Adipocyte (in vitro differentiated cells): ENCODE measurements around the gene TCP11.

ENCODE experiments used
- DNase-seq: peaks from one replicate; pipeline ENCODE4 v3.0.0-alpha.2; 2015; ENCODE audit warnings: low read depth
- H3K27me3 ChIP-seq: replicated peaks from 2 replicates; pipeline ENCODE4 v1.7.0; 2013; ENCODE audit warnings: mild to moderate bottlenecking, low read length, moderate library complexity; ENCODE audit not compliant: control insufficient read depth, insufficient read depth
- H3K36me3 ChIP-seq: 2 replicates; pipeline ENCODE4 v1.7.0; 2013; ENCODE audit warnings: low read length, mild to moderate bottlenecking, moderate library complexity; ENCODE audit not compliant: control insufficient read depth, insufficient read depth, severe bottlenecking
- H3K4me1 ChIP-seq: 2 replicates; pipeline ENCODE4 v1.7.0; 2013; ENCODE audit warnings: mild to moderate bottlenecking, low read length, moderate library complexity; ENCODE audit not compliant: control insufficient read depth, insufficient read depth
- H3K4me3 ChIP-seq: 2 replicates; pipeline ENCODE4 v1.7.0; 2013; ENCODE audit warnings: mild to moderate bottlenecking, low read length, moderate library complexity
- H3K9ac ChIP-seq: 2 replicates; pipeline ENCODE4 v1.7.0; 2013; ENCODE audit warnings: mild to moderate bottlenecking, low read length, moderate library complexity
- H3K9me3 ChIP-seq: 2 replicates; pipeline ENCODE4 v1.7.0; 2013; ENCODE audit warnings: mild to moderate bottlenecking, low read length, moderate library complexity; ENCODE audit not compliant: control insufficient read depth

TCP11 gene

GRCh38 chr6:35141007-35141655 is at the start of gene TCP11:
Gene TCP11 (minus strand): TSS chr6:35141339. CDS start chr6:35140870, 469 bp downstream.
- peaks cover 15% of the 10 kb centered on the region for H3K4me1 ChIP-seq
- H3K4me3 ChIP-seq: no peak within 1 kb of the TSS
- no peaks in the 10 kb centered on the region for H3K27me3 ChIP-seq
- H3K9me3 ChIP-seq: no peaks in the 10 kb centered on the region
- DNase-seq: no peak
- no peaks in the 10 kb centered on the region for H3K36me3 ChIP-seq
- H3K9ac ChIP-seq: peak within 1 kb of the TSS; percentile 39

- H3K36me3 ChIP-seq: no peaks in the 10 kb centered on the region
- no peak overlapping the region for H3K4me3 ChIP-seq
- no peaks in the 10 kb centered on the region for H3K9me3 ChIP-seq
- no peaks in the 10 kb centered on the region for H3K27me3 ChIP-seq
- no peak for DNase-seq
- H3K4me1 ChIP-seq: peaks cover 15% of the 10 kb centered on the region
- no peak overlapping the region for H3K9ac ChIP-seq
Observed at GRCh38 chr6:35190306-35190705, 49.2 kb upstream of the TCP11 start.

GRCh38 chr6:35188886-35189285 is 47.7 kb upstream of the TCP11 start:
- H3K27me3 ChIP-seq: no peaks in the 10 kb centered on the region

GRCh38 chr6:35186571-35186970 is 45.4 kb upstream of the TCP11 start:
- peaks cover 41% of the 10 kb centered on the region for H3K4me1 ChIP-seq
- no peak overlapping the region for H3K4me3 ChIP-seq
- no peaks in the 10 kb centered on the region for H3K9me3 ChIP-seq
- DNase-seq: no peak
- no peaks in the 10 kb centered on the region for H3K36me3 ChIP-seq
- H3K27me3 ChIP-seq: no peaks in the 10 kb centered on the region
- H3K9ac ChIP-seq: no peak overlapping the region

More at GRCh38 chr6:35188886-35189285, 47.7 kb upstream of the TCP11 start:
- Histone ChIP-seq H3K9ac (no peak overlapping the region), H3K9me3 (no peaks in the 10 kb centered on the region), H3K4me3 (no peak overlapping the region), H3K36me3 (no peaks in the 10 kb centered on the region), H3K4me1 (peaks cover 24% of the 10 kb centered on the region)
- DNase-seq: no peak

- Histone ChIP-seq H3K9me3 (no peaks in the 10 kb centered on the region), H3K36me3 (no peaks in the 10 kb centered on the region), H3K9ac (peak overlapping the region; percentile 31), H3K4me1 (peaks cover 47% of the 10 kb centered on the region), H3K27me3 (no peaks in the 10 kb centered on the region), H3K4me3 (no peak overlapping the region)
- no peak for DNase-seq
Observed at GRCh38 chr6:35185971-35186370, 44.8 kb upstream of the TCP11 start.

GRCh38 chr6:35185302-35185681 is 44.2 kb upstream of the TCP11 start:
- Histone ChIP-seq H3K9ac (peak overlapping the region; percentile 58), H3K4me1 (peaks cover 54% of the 10 kb centered on the region), H3K9me3 (no peaks in the 10 kb centered on the region), H3K4me3 (no peak overlapping the region), H3K27me3 (no peaks in the 10 kb centered on the region), H3K36me3 (no peaks in the 10 kb centered on the region)
- peak; percentile 58 for DNase-seq

GRCh38 chr6:35184580-35185301 is 43.6 kb upstream of the TCP11 start:
- Histone ChIP-seq H3K27me3 (no peaks in the 10 kb centered on the region), H3K4me1 (peaks cover 59% of the 10 kb centered on the region), H3K36me3 (no peaks in the 10 kb centered on the region), H3K9ac (peak overlapping the region; percentile 58), H3K4me3 (no peak overlapping the region), H3K9me3 (no peaks in the 10 kb centered on the region)
- DNase-seq: no peak

- no peaks in the 10 kb centered on the region for H3K36me3 ChIP-seq
- H3K9me3 ChIP-seq: no peaks in the 10 kb centered on the region
- H3K4me3 ChIP-seq: no peak overlapping the region
- DNase-seq: no peak
- peak overlapping the region; percentile 50 for H3K9ac ChIP-seq
- no peaks in the 10 kb centered on the region for H3K27me3 ChIP-seq
- H3K4me1 ChIP-seq: peaks cover 67% of the 10 kb centered on the region
Observed at GRCh38 chr6:35183935-35184334, 42.8 kb upstream of the TCP11 start.

- Histone ChIP-seq H3K27me3 (no peaks in the 10 kb centered on the region), H3K36me3 (no peaks in the 10 kb centered on the region), H3K9ac (peak overlapping the region; percentile 50), H3K4me1 (peaks cover 73% of the 10 kb centered on the region), H3K9me3 (no peaks in the 10 kb centered on the region), H3K4me3 (no peak overlapping the region)
- DNase-seq: no peak
Observed at GRCh38 chr6:35183281-35183680, 42.1 kb upstream of the TCP11 start.

- peaks cover 82% of the 10 kb centered on the region for H3K4me1 ChIP-seq
- peak; percentile 79 for DNase-seq
- H3K4me3 ChIP-seq: peak overlapping the region; percentile 60
- no peaks in the 10 kb centered on the region for H3K27me3 ChIP-seq
- H3K9me3 ChIP-seq: no peaks in the 10 kb centered on the region
- peak overlapping the region; percentile 79 for H3K9ac ChIP-seq
- H3K36me3 ChIP-seq: no peaks in the 10 kb centered on the region
Observed at GRCh38 chr6:35181933-35182612, 40.9 kb upstream of the TCP11 start.

GRCh38 chr6:35181308-35181932 is 40.3 kb upstream of the TCP11 start:
- Histone ChIP-seq H3K9me3 (no peaks in the 10 kb centered on the region), H3K27me3 (no peaks in the 10 kb centered on the region), H3K4me3 (peak overlapping the region; percentile 60), H3K36me3 (no peaks in the 10 kb centered on the region), H3K4me1 (peaks cover 82% of the 10 kb centered on the region), H3K9ac (peak overlapping the region; percentile 79)
- DNase-seq: peak; percentile 83
